IMR-90 (cell line): ENCODE measurements around the gene GPA33. TPM values are rescaled to one million over a fixed set of nuclear protein-coding genes. Genes with fewer than 3 reads are reported as not detected.

Experiments
- ATAC-seq: fragments of 200-7000 bp; cut with Tn5 transposase; 2 replicates; pipeline ENCODE4 v1.9.1; 2020; ENCODE audit warnings: low read depth, mild to moderate bottlenecking, moderate library complexity
- BruUV-seq: library from RNA; stranded (reverse); fragments of 400-500 nt; replicated peaks from 2 replicates; lab custom pipeline; 2021; lab: Mats Ljungman, UMichigan
- CTCF ChIA-PET: fragments of 300-600 bp; formaldehyde crosslinking; extraction: SDS; loops from one replicate; lab custom pipeline; 2021; ENCODE audit warnings: antibody characterized with exemption; lab: Yijun Ruan, JAX
- POLR2A ChIA-PET: fragments of 300-600 bp; sonication (Branson Sonifier 250); formaldehyde crosslinking; loops from one replicate; lab custom pipeline; 2022; ENCODE audit warnings: antibody characterized with exemption; ENCODE audit not compliant: unreplicated experiment; lab: Charles Lee
- DNase-seq: peaks from one replicate; pipeline ENCODE4 v3.0.0; 2013
- H2AFZ ChIP-seq: replicated peaks from 2 replicates; pipeline ENCODE3; 2013; ENCODE audit warnings: low read length, mild to moderate bottlenecking; ENCODE audit not compliant: poor library complexity
- H2AK5ac ChIP-seq: 2 replicates; pipeline ENCODE4 v1.6.1; 2013; ENCODE audit warnings: low read depth, low read length, inconsistent platforms
- H2AK9ac ChIP-seq: replicated peaks from 2 replicates; pipeline ENCODE3; 2013; ENCODE audit warnings: mild to moderate bottlenecking, low read depth, low read length, moderate library complexity; ENCODE audit not compliant: poor library complexity
- H2BK120ac ChIP-seq: 2 replicates; pipeline ENCODE4 v1.6.1; 2013; ENCODE audit warnings: low read depth, low read length, inconsistent platforms
- H2BK15ac ChIP-seq: 3 replicates; pipeline ENCODE4 v1.6.1; 2013; ENCODE audit warnings: low read depth, low read length, inconsistent platforms
- H2BK20ac ChIP-seq: 2 replicates; pipeline ENCODE4 v1.6.1; 2013; ENCODE audit warnings: low read depth, mild to moderate bottlenecking, inconsistent platforms, low read length, moderate library complexity
- H2BK5ac ChIP-seq: 2 replicates; pipeline ENCODE4 v1.6.1; 2013; ENCODE audit warnings: mild to moderate bottlenecking, low read depth, low read length, inconsistent platforms; ENCODE audit not compliant: poor library complexity, severe bottlenecking
- H3K14ac ChIP-seq: replicated peaks from 2 replicates; pipeline ENCODE4 v1.6.1; 2013; ENCODE audit warnings: low read depth, low read length, inconsistent platforms
- H3K18ac ChIP-seq: 2 replicates; pipeline ENCODE4 v1.6.1; 2013; ENCODE audit warnings: low read depth, low read length, control low read depth
- H3K23ac ChIP-seq: 2 replicates; pipeline ENCODE4 v1.6.1; 2013; ENCODE audit warnings: low read depth, low read length, inconsistent platforms
- H3K27ac ChIP-seq: 2 replicates; pipeline ENCODE4 v1.5.1; 2013; ENCODE audit warnings: mild to moderate bottlenecking, control low read depth, low read length; ENCODE audit not compliant: insufficient read depth
- H3K27me3 ChIP-seq: 2 replicates; pipeline ENCODE4 v1.6.1; 2013; ENCODE audit warnings: low read length; ENCODE audit not compliant: control insufficient read depth, insufficient read depth
- H3K36me3 ChIP-seq: 2 replicates; pipeline ENCODE4 v1.6.1; 2013; ENCODE audit warnings: low read length, mixed read lengths; ENCODE audit not compliant: control insufficient read depth, insufficient read depth
- H3K4ac ChIP-seq: 2 replicates; pipeline ENCODE4 v1.6.1; 2013; ENCODE audit warnings: low read depth, low read length, inconsistent platforms
- H3K4me1 ChIP-seq: 2 replicates; pipeline ENCODE4 v1.6.1; 2013; ENCODE audit warnings: low read length, mixed read lengths; ENCODE audit not compliant: control insufficient read depth, insufficient read depth
- H3K4me2 ChIP-seq: 2 replicates; pipeline ENCODE4 v1.6.1; 2013; ENCODE audit warnings: low read depth, mild to moderate bottlenecking, control low read depth, low read length, moderate library complexity
- H3K4me3 ChIP-seq: 2 replicates; pipeline ENCODE4 v1.5.1; 2013; ENCODE audit warnings: low read depth, mild to moderate bottlenecking, control low read depth, low read length, moderate library complexity; ENCODE audit not compliant: insufficient read depth
- H3K56ac ChIP-seq: 2 replicates; pipeline ENCODE4 v1.6.1; 2013; ENCODE audit warnings: low read length, inconsistent platforms; ENCODE audit not compliant: insufficient read depth; ENCODE audit errors: extremely low read depth
- H3K79me1 ChIP-seq, 2 experiments: 2 replicates each; pipeline ENCODE4 v1.6.1; 2013; ENCODE audit warnings: low read length in 2 of 2, inconsistent platforms in 1 of 2, low read depth in 1 of 2
- H3K9ac ChIP-seq: 2 replicates; pipeline ENCODE4 v1.6.1; 2013; ENCODE audit warnings: low read depth, low read length, control low read depth
- H3K9me1 ChIP-seq: 2 replicates; pipeline ENCODE4 v1.6.1; 2013; ENCODE audit warnings: low read length, inconsistent platforms; ENCODE audit not compliant: insufficient read depth
- H3K9me3 ChIP-seq: 2 replicates; pipeline ENCODE4 v1.6.1; 2013; ENCODE audit warnings: low read length; ENCODE audit not compliant: control insufficient read depth, insufficient read depth
- H4K20me1 ChIP-seq: 2 replicates; pipeline ENCODE4 v1.6.1; 2013; ENCODE audit warnings: low read length, inconsistent platforms; ENCODE audit not compliant: insufficient read depth
- H4K5ac ChIP-seq: 2 replicates; pipeline ENCODE4 v1.6.1; 2013; ENCODE audit warnings: mild to moderate bottlenecking, low read depth, low read length, control low read depth
- H4K8ac ChIP-seq, 2 experiments: 2 replicates each; pipeline ENCODE4 v1.6.1; 2013; ENCODE audit warnings: low read depth in 2 of 2, low read length in 2 of 2, control low read depth in 1 of 2, inconsistent platforms in 1 of 2
- H4K91ac ChIP-seq: 2 replicates; pipeline ENCODE4 v1.6.1; 2013; ENCODE audit warnings: low read depth, low read length, inconsistent platforms; ENCODE audit not compliant: insufficient read depth
- CEBPB ChIP-seq: IDR thresholded peaks from 2 replicates; pipeline ENCODE4 v1.6.1; 2012; ENCODE audit warnings: low read depth, low read length, improper control_type of control experiment
- CHD1 ChIP-seq: IDR thresholded peaks from 2 replicates; pipeline ENCODE4 v1.6.1; 2012; ENCODE audit warnings: low read depth, low read length, improper control_type of control experiment
- FOS ChIP-seq: fragments of 150-350 bp; IDR thresholded peaks from 2 replicates; pipeline ENCODE4 v1.6.1; 2016; ENCODE audit warnings: low read depth, low read length
- MAFK ChIP-seq: IDR thresholded peaks from 2 replicates; pipeline ENCODE4 v1.6.1; 2012; ENCODE audit warnings: low read depth, low read length, improper control_type of control experiment
- MAZ ChIP-seq: IDR thresholded peaks from 2 replicates; pipeline ENCODE4 v1.6.1; 2012; ENCODE audit warnings: low read depth, mild to moderate bottlenecking, low read length, improper control_type of control experiment, moderate library complexity, borderline replicate concordance
- MXI1 ChIP-seq: IDR thresholded peaks from 2 replicates; pipeline ENCODE4 v1.6.1; 2012; ENCODE audit warnings: low read depth, mild to moderate bottlenecking, low read length, moderate library complexity, borderline replicate concordance
- POLR2A ChIP-seq: IDR thresholded peaks from 2 replicates; pipeline ENCODE4 v1.6.1; 2012; ENCODE audit warnings: mild to moderate bottlenecking, low read depth, low read length
- RAD21 ChIP-seq: IDR thresholded peaks from 2 replicates; pipeline ENCODE4 v1.6.1; 2012; ENCODE audit warnings: low read length, improper control_type of control experiment
- USF2 ChIP-seq: fragments of 150-350 bp; IDR thresholded peaks from 2 replicates; pipeline ENCODE4 v1.6.1; 2017; ENCODE audit warnings: mild to moderate bottlenecking, antibody characterized with exemption, low read length, low read depth
- WGBS, 2 experiments: methylation state at CpG; one replicate each; pipeline versions ENCODE4 v1.1.5 to v1.1.7; 2013; ENCODE audit warnings: missing lambda C conversion rate in 2 of 2; ENCODE audit not compliant: insufficient read length in 1 of 2; ENCODE audit errors: extremely low coverage in 2 of 2; 5-methylcytosine and 5-hydroxymethylcytosine counted together
- dilution Hi-C: fragments of 300-500 bp; cut with HindIII; formaldehyde crosslinking; loops from one replicate; pipeline ENCODE4 v1.14.3; 2018; ENCODE audit warnings: low sequenced_read_pairs; ENCODE audit not compliant: unreplicated experiment
- in situ Hi-C: fragments of 300-500 bp; cut with MboI; formaldehyde crosslinking; loops from 3 replicates; pipeline ENCODE4 v1.14.3; 2019; ENCODE audit warnings: low sequenced_read_pairs, inconsistent platforms, mixed read lengths
- intact Hi-C: fragments of 100-400 bp; cut with micrococcal nuclease; formaldehyde crosslinking; loops from 2 replicates; pipeline ENCODE4 v1.10.0; 2022
- polyA plus RNA-seq, 3 experiments: library from polyadenylated mRNA; depleted of rRNA; stranded (reverse); fragments of >200 nt; gene quantifications; 2 replicates each; pipeline ENCODE4 v1.2.3, GENCODE V29; 2012; ENCODE audit warnings: low replicate concordance in 1 of 3
- total RNA-seq: library from RNA; depleted of rRNA; stranded (reverse); fragments of >200 nt; gene quantifications from 2 replicates; pipeline ENCODE4 v1.2.3, GENCODE V29; 2012

GPA33 gene
- total and polyA plus RNA-seq, 2 of the 4 experiments (the other 2 are of a cell fraction), result not detected

GRCh38 chr1:167043752-167044488 lies 46.3 kb downstream of the GPA33 start:
- 60% methylated on average over 5 of the region's 21 CpGs; no CpG with 5 or more reads in 1 of the 2 experiments for WGBS, 2 experiments
- Histone ChIP-seq H2AFZ (no peak overlapping the region), H3K9me1 (no peaks in the 10 kb centered on the region), H2BK120ac (no peak overlapping the region), H2BK15ac (no peak overlapping the region), H4K91ac (no peak overlapping the region), H2AK9ac (no peak overlapping the region), H4K5ac (no peak overlapping the region), H3K9me3 (no peaks in the 10 kb centered on the region), H3K14ac (no peak overlapping the region), H2AK5ac (no peak overlapping the region), H3K4me1 (no peaks in the 10 kb centered on the region), H3K23ac (no peak overlapping the region), H3K4ac (no peak overlapping the region), H3K27ac (no peak overlapping the region), H3K79me1 (no peaks in the 10 kb centered on the region), H4K20me1 (no peaks in the 10 kb centered on the region), H4K8ac (no peak overlapping the region), H3K4me2 (peak overlapping the region; percentile 36; the same call in 1 of the 2 replicates), H3K4me3 (no peak overlapping the region), H3K27me3 (peaks cover 2% of the 10 kb centered on the region; the same call in 1 of the 2 replicates), H3K18ac (no peak overlapping the region), H3K56ac (no peak overlapping the region), H2BK20ac (no peak overlapping the region), H2BK5ac (no peak overlapping the region), H3K9ac (no peak overlapping the region), H3K36me3 (no peaks in the 10 kb centered on the region)
- TF ChIP-seq POLR2A, result no peak
- TF ChIP-seq CHD1, result no peak
- TF ChIP-seq CEBPB, result no peak
- TF ChIP-seq MXI1, result no peak
- no peak for TF ChIP-seq RAD21
- TF ChIP-seq FOS, result no peak
- no peak for TF ChIP-seq MAFK
- TF ChIP-seq USF2, result no peak
- no peak for TF ChIP-seq MAZ
- ChIA-PET POLR2A (interaction anchor here (0.7 kb wide), 1 partner anchor 1067 kb away, joined by 5 read pairs; no protein-coding TSS in a partner anchor), CTCF (interaction anchor here (1.4 kb wide), 1 partner anchor 16 kb away, joined by 3 read pairs; no protein-coding TSS in a partner anchor)
- no TSS peak for BruUV-seq
- DNase-seq (peak; percentile 4), ATAC-seq (no peak; the same call in 1 of the 2 replicates)
- intact Hi-C loops, result no loop called here
- dilution Hi-C loops, result no loop called here
- in situ Hi-C loops, result no loop called here
